ENCODE measurements around the gene RAP1GAP2. TPM values are rescaled to one million over a fixed set of nuclear protein-coding genes. Genes with fewer than 3 reads are reported as not detected.
"Not testable (repeated sequence)": the region's sequence is repeated elsewhere in the genome, so short reads cannot be mapped to it uniquely, and the experiment has no call there.

RAP1GAP2 gene
- total RNA-seq, 1 donor from 2014 or later = 22.6 TPM

DNA sequence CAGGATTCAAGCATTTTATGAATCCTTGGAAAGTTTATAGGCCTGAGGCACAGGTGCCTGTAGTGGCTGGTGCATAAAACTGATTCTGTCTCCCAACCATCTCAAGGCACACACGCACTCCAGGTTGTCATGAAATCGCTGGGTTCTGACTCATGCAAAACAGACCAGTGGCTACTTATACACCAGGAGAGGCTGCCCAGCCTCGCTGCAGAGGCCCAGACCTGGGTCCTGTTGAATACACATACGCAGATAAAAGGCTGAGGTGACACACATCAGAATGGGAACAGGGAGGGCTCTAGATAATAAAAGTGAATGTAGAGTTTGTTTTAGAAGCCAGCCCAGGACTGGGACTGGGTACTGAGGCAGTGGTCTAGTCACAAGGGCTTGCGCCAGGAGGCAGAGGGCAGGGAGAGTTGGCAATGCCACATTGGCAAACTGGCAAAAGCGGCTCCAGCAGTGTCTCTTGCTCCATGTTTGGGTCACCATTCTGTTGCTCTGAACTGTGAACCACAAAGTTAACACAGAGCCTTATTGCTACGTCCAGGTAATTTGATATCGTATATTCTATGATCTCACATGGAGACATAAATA lies 253.6 kb downstream of the RAP1GAP2 start:
- Histone ChIP-seq H3K9me3 (no peaks in the 10 kb centered on the region), H3K4me3 (peak overlapping the region in 1 of 2 donors; percentile 62), H3K27ac (no peak overlapping the region), H3K36me3 (no peaks in the 10 kb centered on the region), H3K4me1 (peaks cover 8% of the 10 kb centered on the region), H3K27me3 (no peaks in the 10 kb centered on the region)
- intact Hi-C loops (cut with DNase I) = loop anchor here (2.0 kb wide), 1 partner anchor 79 kb away; no protein-coding TSS in a partner anchor
- TF ChIP-seq POLR2A (IDR thresholded peaks at IDR 0.05) = no peak
- no peak for TF ChIP-seq POLR2AphosphoS5 (IDR thresholded peaks at IDR 0.05; ENCODE audit: insufficient read depth in 1 of 2, low read depth in 1 of 2)
- TF ChIP-seq, protein P1, sequence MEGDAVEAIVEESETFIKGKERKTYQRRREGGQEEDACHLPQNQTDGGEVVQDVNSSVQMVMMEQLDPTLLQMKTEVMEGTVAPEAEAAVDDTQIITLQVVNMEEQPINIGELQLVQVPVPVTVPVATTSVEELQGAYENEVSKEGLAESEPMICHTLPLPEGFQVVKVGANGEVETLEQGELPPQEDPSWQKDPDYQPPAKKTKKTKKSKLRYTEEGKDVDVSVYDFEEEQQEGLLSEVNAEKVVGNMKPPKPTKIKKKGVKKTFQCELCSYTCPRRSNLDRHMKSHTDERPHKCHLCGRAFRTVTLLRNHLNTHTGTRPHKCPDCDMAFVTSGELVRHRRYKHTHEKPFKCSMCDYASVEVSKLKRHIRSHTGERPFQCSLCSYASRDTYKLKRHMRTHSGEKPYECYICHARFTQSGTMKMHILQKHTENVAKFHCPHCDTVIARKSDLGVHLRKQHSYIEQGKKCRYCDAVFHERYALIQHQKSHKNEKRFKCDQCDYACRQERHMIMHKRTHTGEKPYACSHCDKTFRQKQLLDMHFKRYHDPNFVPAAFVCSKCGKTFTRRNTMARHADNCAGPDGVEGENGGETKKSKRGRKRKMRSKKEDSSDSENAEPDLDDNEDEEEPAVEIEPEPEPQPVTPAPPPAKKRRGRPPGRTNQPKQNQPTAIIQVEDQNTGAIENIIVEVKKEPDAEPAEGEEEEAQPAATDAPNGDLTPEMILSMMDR (IDR thresholded peaks at IDR 0.05) = no peak
- peak in 1 of 2 donors; percentile 80 for DNase-seq (ENCODE audit: extremely low spot score in 2 of 2)

DNA sequence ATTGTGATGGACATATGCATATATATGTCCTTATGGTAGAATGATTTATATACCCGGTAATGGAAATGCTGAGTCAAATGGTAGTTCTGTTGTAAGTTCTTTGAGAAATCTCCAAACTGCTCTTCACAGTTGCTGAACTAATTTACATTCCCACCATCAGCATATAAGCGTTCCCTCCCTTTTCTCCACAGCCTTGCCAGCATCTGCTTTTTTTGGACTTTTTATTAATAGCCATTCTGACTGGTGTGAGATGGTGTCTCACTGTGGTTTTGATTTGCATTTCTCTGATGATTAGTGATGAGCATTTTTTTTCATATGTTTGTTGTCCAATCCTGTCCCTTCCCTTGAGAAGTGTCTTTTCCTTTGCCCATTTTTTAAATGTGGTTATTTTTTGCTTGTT lies 258.6 kb downstream of the RAP1GAP2 start:
- H3K27me3 ChIP-seq; H3K4me3 ChIP-seq; H3K9me3 ChIP-seq; H3K4me1 ChIP-seq; H3K36me3 ChIP-seq; DNase-seq (ENCODE audit: extremely low spot score in 2 of 2); intact Hi-C loops (cut with DNase I); H3K27ac ChIP-seq: not testable (repeated sequence)

DNA sequence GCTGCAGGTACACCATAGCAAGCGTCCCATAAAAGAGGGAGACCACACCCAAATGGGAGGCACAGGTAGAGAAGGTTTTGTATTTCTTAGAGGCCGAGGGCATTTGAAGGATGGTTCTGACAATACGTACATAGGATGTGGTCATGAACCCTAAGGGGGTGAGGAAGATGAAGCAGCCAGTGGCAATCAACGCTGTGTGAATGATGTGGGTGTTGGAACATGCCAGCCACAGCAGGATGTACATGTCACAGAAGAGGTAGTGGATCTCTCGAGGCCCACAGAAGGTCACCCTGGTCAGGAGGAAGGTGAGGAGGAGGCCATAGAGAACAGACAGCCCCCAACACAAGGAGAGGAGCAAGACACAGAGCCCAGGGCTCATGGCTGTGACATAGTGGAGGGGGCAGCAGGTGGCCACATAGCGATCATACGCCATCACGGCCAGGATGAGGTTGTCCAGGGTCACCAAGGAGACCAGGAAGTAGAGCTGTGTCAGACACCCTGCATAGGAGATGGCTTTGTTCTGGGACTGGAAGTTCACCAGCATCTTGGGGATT lies 266.7 kb downstream of the RAP1GAP2 start:
- intact Hi-C loops (cut with DNase I); H3K36me3 ChIP-seq: not testable (repeated sequence)

DNA sequence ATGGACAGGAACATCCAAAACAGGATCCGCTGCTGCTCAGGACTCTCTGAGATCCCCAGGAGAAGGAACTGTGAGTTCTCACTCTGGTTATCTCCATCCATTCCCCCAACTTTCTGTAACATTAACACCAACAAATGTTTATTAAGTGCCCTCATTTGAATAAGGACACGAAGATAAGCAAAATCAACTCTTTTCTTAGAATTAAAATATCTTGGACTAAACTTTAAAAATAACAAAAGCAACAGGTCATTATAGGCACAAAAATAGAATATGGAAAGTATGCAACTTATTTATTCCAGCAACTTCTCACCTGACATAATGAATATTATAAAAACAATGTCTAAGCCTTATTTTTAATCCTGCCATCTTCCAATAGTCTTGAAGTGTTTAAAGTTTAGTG lies 267.3 kb downstream of the RAP1GAP2 start, which contains the start of gene OR1D5:
TSS of gene OR1D5 (minus strand) at position 101 of the 400 bp plus-strand sequence. CDS start at position 101, 0 bp downstream.
- H3K9me3 ChIP-seq; intact Hi-C loops (cut with DNase I); H3K36me3 ChIP-seq: not testable (repeated sequence)

More for the DNA sequence above, 266.7 kb downstream of the RAP1GAP2 start:
- H3K27ac ChIP-seq; H3K4me3 ChIP-seq; H3K4me1 ChIP-seq; H3K27me3 ChIP-seq; H3K9me3 ChIP-seq; DNase-seq (ENCODE audit: extremely low spot score in 2 of 2): not testable (repeated sequence)

DNA sequence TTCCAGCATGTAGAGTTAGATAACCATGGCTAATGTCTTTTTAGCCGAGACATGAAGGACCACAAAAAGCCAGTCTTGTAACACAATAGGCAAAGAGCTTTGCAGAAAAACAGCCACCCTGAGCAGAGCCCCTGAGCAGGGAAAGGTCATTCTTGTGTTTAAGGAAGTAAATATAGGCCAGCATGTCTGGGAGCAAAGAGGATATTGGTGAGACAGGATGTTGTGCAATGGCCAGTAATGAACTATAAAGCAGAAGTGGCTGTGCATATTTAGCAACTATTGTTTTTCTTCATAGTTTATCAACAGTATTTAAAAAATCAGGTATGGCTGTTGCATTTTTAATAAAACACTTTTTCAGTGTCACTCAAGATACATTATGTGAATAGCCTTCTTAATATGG lies 269.0 kb downstream of the RAP1GAP2 start:
- H3K36me3 ChIP-seq; H3K27me3 ChIP-seq; H3K9me3 ChIP-seq; H3K27ac ChIP-seq; H3K4me3 ChIP-seq; H3K4me1 ChIP-seq; DNase-seq (ENCODE audit: extremely low spot score in 2 of 2); intact Hi-C loops (cut with DNase I): not testable (repeated sequence)

More for the DNA sequence above, 267.3 kb downstream of the RAP1GAP2 start, which contains the start of gene OR1D5:
- not testable (repeated sequence) for H3K27me3 ChIP-seq; H3K4me3 ChIP-seq; H3K4me1 ChIP-seq; DNase-seq (ENCODE audit: extremely low spot score in 2 of 2); H3K27ac ChIP-seq

DNA sequence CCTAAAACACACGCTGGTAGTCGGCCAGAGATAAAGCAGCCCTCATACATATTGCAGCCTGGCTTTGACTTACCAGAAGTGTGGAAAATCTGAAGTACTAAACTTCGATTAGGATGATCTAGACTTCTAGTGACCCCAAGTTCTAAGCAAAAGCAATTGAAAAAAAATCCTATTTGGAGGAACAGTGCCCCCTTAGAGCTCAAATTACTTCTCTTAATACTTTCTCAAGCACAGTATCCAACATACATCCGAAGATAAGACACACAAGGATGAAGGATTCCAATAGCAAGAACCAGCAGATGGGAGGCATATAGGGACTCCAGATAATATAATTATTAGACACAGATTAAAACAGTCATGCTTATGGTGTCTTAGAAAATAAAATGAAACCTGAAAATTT lies 277.6 kb downstream of the RAP1GAP2 start:
- H3K27me3 ChIP-seq; DNase-seq (ENCODE audit: extremely low spot score in 2 of 2); H3K4me3 ChIP-seq; H3K9me3 ChIP-seq; H3K36me3 ChIP-seq; H3K4me1 ChIP-seq; H3K27ac ChIP-seq; intact Hi-C loops (cut with DNase I): not testable (repeated sequence)

MicroRNAs within 50 kb of the gene (microRNA counts, 767-probe panel; counts per million panel counts)
- microRNA hsa-miR-1253 = 238 to 261 counts per million in 2 donors

Small RNA genes within 50 kb of the gene (microRNA-seq; reads per million reads assigned to microRNA genes)
- not detected for gene MIR1253 (ENCODE audit: borderline number of aligned reads, borderline replicate concordance)

Small RNA genes within 50 kb of the gene (small RNA-seq; reads per million reads assigned to genes)
- gene MIR1253 (not detected), gene hsa-mir-1253 (not detected)

Other genes with a start within 250 kb of the RAP1GAP2 start
- 102 TPM for gene PAFAH1B1, start 202.8 kb upstream of the RAP1GAP2 start, total RNA-seq
- 52.3 TPM for gene CLUH, start 84.7 kb upstream of the RAP1GAP2 start, total RNA-seq
- 0.25 TPM for gene CCDC92B, start 46.8 kb upstream of the RAP1GAP2 start, total RNA-seq